HCT116 (cell line): ENCODE measurements around the gene FMNL1.

Experiments used
- ATF3 ChIP-seq: IDR thresholded peaks from 2 replicates; pipeline ENCODE4 v1.6.1; 2012
- CEBPB ChIP-seq: IDR thresholded peaks from 2 replicates; pipeline ENCODE4 v1.6.1; 2012; ENCODE audit warnings: low read depth
- CTCF ChIP-seq, 3 experiments: fragments of 200-600 bp in 1 of 3; sonication (generic) in 1 of 3; IDR thresholded peaks in 2 of 3; conservative IDR thresholded peaks in 1 of 3; 2 replicates each; pipeline ENCODE4 v1.5.1; 2012 to 2017; ENCODE audit warnings: low read depth in 2 of 3, low read length in 2 of 3, antibody characterized with exemption in 1 of 3, borderline replicate concordance in 1 of 3, control low read depth in 1 of 3, mild to moderate bottlenecking in 1 of 3, mixed read lengths in 1 of 3, mixed run types in 1 of 3, moderate library complexity in 1 of 3; ENCODE audit not compliant: insufficient read depth in 1 of 3
- EZH2 ChIP-seq: fragments of 200-600 bp; sonication (generic); IDR thresholded peaks from 2 replicates; pipeline ENCODE4 v1.6.1; 2017; ENCODE audit warnings: antibody characterized with exemption, mixed run types
- MAX ChIP-seq: IDR thresholded peaks from 2 replicates; pipeline ENCODE4 v1.6.1; 2012
- POLR2A ChIP-seq: IDR thresholded peaks from 2 replicates; pipeline ENCODE4 v1.7.0; 2011; ENCODE audit warnings: borderline replicate concordance; ENCODE audit not compliant: insufficient read depth, insufficient read length; ENCODE audit errors: extremely low read depth
- POLR2AphosphoS5 ChIP-seq: IDR thresholded peaks from 2 replicates; pipeline ENCODE4 v1.6.1; 2011; ENCODE audit warnings: mild to moderate bottlenecking, low read depth, low read length, moderate library complexity
- TCF7L2 ChIP-seq: IDR thresholded peaks from 2 replicates; pipeline ENCODE4 v1.7.0; 2011; ENCODE audit warnings: borderline replicate concordance, inconsistent platforms; ENCODE audit not compliant: insufficient read depth, insufficient read length; ENCODE audit errors: extremely low read depth
- ZBTB33 ChIP-seq: IDR thresholded peaks from 2 replicates; pipeline ENCODE4 v1.6.1; 2011; ENCODE audit warnings: mild to moderate bottlenecking, low read length, moderate library complexity; ENCODE audit not compliant: insufficient replicate concordance; ENCODE audit errors: extremely low read depth
- ZFX ChIP-seq: fragments of 450-650 bp; IDR thresholded peaks from 2 replicates; pipeline ENCODE4 v1.6.1; 2017
- ZNF274 ChIP-seq: fragments of 200-500 bp; sonication (Bioruptor generic); IDR thresholded peaks from 2 replicates; pipeline ENCODE4 v1.6.1; 2014; ENCODE audit warnings: mild to moderate bottlenecking, low read depth, low read length, inconsistent platforms

DNA sequence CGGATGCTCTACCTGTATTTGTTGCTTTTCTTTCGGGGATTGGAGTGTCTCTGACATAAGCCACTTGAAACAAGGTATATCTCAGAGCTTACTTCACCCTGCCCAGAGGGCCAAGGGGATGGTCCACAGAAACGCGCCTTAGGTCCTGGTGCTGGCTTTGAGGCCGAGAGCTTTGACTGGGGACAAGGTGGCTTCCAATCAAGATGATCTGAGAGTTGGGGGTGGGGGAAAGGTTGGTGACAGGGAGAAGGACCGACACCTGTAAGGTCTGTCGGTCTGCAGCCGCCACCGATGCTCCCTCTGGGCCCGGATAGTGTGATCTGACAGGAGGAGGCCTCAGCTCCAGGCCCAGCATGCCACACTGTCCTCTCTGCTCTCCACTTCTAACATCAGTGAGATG lies 62.0 kb downstream of the FMNL1 start:
- TF ChIP-seq EZH2: no peak
- no peak for TF ChIP-seq CTCF (IDR thresholded peaks at IDR 0.05 in 2 of 3, conservative IDR thresholded peaks at IDR 0.05 in 1 of 3; ENCODE audit: borderline replicate concordance in 1 of 3, insufficient read depth in 1 of 3, low read depth in 2 of 3, low read length in 2 of 3)
- no peak for TF ChIP-seq CEBPB
- TF ChIP-seq MAX: no peak
- no peak for TF ChIP-seq ZFX
- no peak for TF ChIP-seq ATF3
- no peak for TF ChIP-seq ZNF274
- no peak for TF ChIP-seq POLR2AphosphoS5
- no peak for TF ChIP-seq TCF7L2
- TF ChIP-seq POLR2A: no peak
- no peak for TF ChIP-seq ZBTB33
